K562 (cell line): ENCODE measurements around the gene PDE8B. TPM values are rescaled to one million over a fixed set of nuclear protein-coding genes. Genes with fewer than 3 reads are reported as not detected.

Source experiments
- ATAC-seq: fragments of 200-7000 bp; cut with Tn5 transposase; 3 replicates; pipeline ENCODE4 v1.9.1; 2020; ENCODE audit warnings: moderate library complexity
- BruUV-seq: library from RNA; stranded (reverse); fragments of 400-500 nt; replicated peaks from 2 replicates; lab custom pipeline; 2021; lab: Mats Ljungman, UMichigan
- CTCF ChIA-PET: fragments of 300-600 bp; formaldehyde crosslinking; extraction: SDS; loops from one replicate; lab custom pipeline; 2021; ENCODE audit warnings: low intra/inter-chr PET ratio; lab: Yijun Ruan, JAX
- POLR2A ChIA-PET: fragments of 300-600, 350-650 bp; sonication (Branson Sonifier 250); formaldehyde crosslinking; extraction: SDS; loops from one replicate; lab custom pipeline; 2021; ENCODE audit warnings: antibody characterized with exemption, inconsistent platforms; lab: Yijun Ruan, JAX
- DNase-seq, 4 experiments: peaks; one replicate each; pipeline versions ENCODE4 v3.0.0 to v3.0.0-alpha.2; 2011 to 2018; ENCODE audit warnings: low spot score in 3 of 4, mixed read lengths in 3 of 4; ENCODE audit errors: extremely low read depth in 1 of 4
- FAIRE-seq: peaks from 2 replicates; lab custom pipeline; 2011; peaks lifted over from hg19 to GRCh38; lab: Jason Lieb, UNC
- H2AFZ ChIP-seq: 2 replicates; pipeline ENCODE4 v1.6.0; 2011; ENCODE audit warnings: low read depth, low read length, control low read depth, inconsistent platforms
- H3K27ac ChIP-seq: fragments of 200-600 bp; 3 replicates; pipeline ENCODE4 v1.8.0; 2011; ENCODE audit warnings: low read depth, mild to moderate bottlenecking, control low read depth, inconsistent platforms, low read length, moderate library complexity, mixed read lengths; ENCODE audit errors: extremely low read depth
- H3K27me3 ChIP-seq, 2 experiments: fragments of 300-600 bp in 1 of 2; 2 replicates in 1 of 2; 3 replicates in 1 of 2; pipeline versions ENCODE4 v1.6.0 to v1.8.0; 2011; ENCODE audit warnings: inconsistent platforms in 2 of 2, low read length in 2 of 2, mild to moderate bottlenecking in 1 of 2, mixed read lengths in 1 of 2, moderate library complexity in 1 of 2; ENCODE audit not compliant: control insufficient read depth in 2 of 2, insufficient read depth in 2 of 2
- H3K36me3 ChIP-seq: fragments of 300-600 bp; 3 replicates; pipeline ENCODE4 v1.8.0; 2011; ENCODE audit warnings: mild to moderate bottlenecking, low read length, inconsistent platforms; ENCODE audit not compliant: control insufficient read depth, insufficient read depth
- H3K4me1 ChIP-seq, 2 experiments: fragments of 200-600 bp in 1 of 2; replicated peaks in 1 of 2; 2 replicates in 1 of 2; 3 replicates in 1 of 2; pipeline versions ENCODE4 v1.5.1 to v1.8.0; 2011; ENCODE audit warnings: inconsistent platforms in 2 of 2, low read length in 2 of 2, mild to moderate bottlenecking in 1 of 2, mixed read lengths in 1 of 2, moderate library complexity in 1 of 2; ENCODE audit not compliant: control insufficient read depth in 2 of 2, insufficient read depth in 2 of 2
- H3K4me2 ChIP-seq: 2 replicates; pipeline ENCODE4 v1.6.1; 2011; ENCODE audit warnings: low read length, control low read depth, inconsistent platforms, mixed read lengths; ENCODE audit not compliant: insufficient read depth
- H3K4me3 ChIP-seq: fragments of 200-600 bp; sonication (generic), shearing (Covaris generic); 2 replicates; pipeline ENCODE4 v1.5.1; 2016; ENCODE audit warnings: control low read depth, inconsistent platforms
- H3K79me2 ChIP-seq: fragments of 200-600 bp; 3 replicates; pipeline ENCODE4 v1.8.0; 2011; ENCODE audit warnings: low read length, inconsistent platforms; ENCODE audit not compliant: control insufficient read depth, insufficient read depth
- H3K9ac ChIP-seq, 2 experiments: 2 replicates each; pipeline versions ENCODE4 v1.6.0 to v1.6.1; 2011; ENCODE audit warnings: low read depth in 2 of 2, low read length in 2 of 2, control low read depth in 1 of 2, inconsistent platforms in 1 of 2, mild to moderate bottlenecking in 1 of 2, mixed read lengths in 1 of 2; ENCODE audit not compliant: insufficient read depth in 1 of 2
- H3K9me1 ChIP-seq: one replicate; pipeline ENCODE4 v1.6.0; 2011; ENCODE audit warnings: inconsistent platforms, mild to moderate bottlenecking, low read length, moderate library complexity; ENCODE audit not compliant: control insufficient read depth, insufficient read depth
- H3K9me3 ChIP-seq: replicated peaks from 2 replicates; pipeline ENCODE4 v1.5.1; 2011; ENCODE audit warnings: low read depth, low read length, inconsistent platforms; ENCODE audit not compliant: control insufficient read depth, insufficient read depth
- H4K20me1 ChIP-seq: replicated peaks from 2 replicates; pipeline ENCODE4 v1.6.1; 2011; ENCODE audit warnings: low read length, inconsistent platforms, mixed read lengths; ENCODE audit not compliant: control insufficient read depth, insufficient read depth
- BCL6 ChIP-seq: fragments of 250-450 bp; sonication (Bioruptor Pico); IDR thresholded peaks from 2 replicates; pipeline ENCODE4 v1.4.0; 2020
- BHLHE40 ChIP-seq: IDR thresholded peaks from 2 replicates; pipeline ENCODE4 v1.6.1; 2011; ENCODE audit warnings: low read length, improper control_type of control experiment
- CHAMP1 ChIP-seq: fragments of 450-650 bp; IDR thresholded peaks from 2 replicates; pipeline ENCODE4 v1.6.1; 2016; ENCODE audit warnings: mild to moderate bottlenecking
- CHD4 ChIP-seq: fragments of 200-600 bp; sonication (generic); IDR thresholded peaks from 3 replicates; pipeline ENCODE4 v1.6.1; 2012; ENCODE audit warnings: low read depth, mild to moderate bottlenecking, mixed read lengths, low read length, inconsistent platforms; ENCODE audit not compliant: insufficient read depth, insufficient replicate concordance, poor library complexity, severe bottlenecking
- CXXC5 ChIP-seq: fragments of 250-450 bp; sonication (Bioruptor Pico); IDR thresholded peaks from 2 replicates; pipeline ENCODE4 v1.8.0; 2022; ENCODE audit warnings: inconsistent platforms, mild to moderate bottlenecking, moderate library complexity
- DNMT1 ChIP-seq: fragments of 450-650 bp; IDR thresholded peaks from 2 replicates; pipeline ENCODE4 v1.6.1; 2016; ENCODE audit warnings: antibody characterized with exemption, mild to moderate bottlenecking
- ELF1 ChIP-seq: fragments of 200-800 bp; sonication (Bioruptor generic); IDR thresholded peaks from 2 replicates; pipeline ENCODE4 v1.6.1; 2016; ENCODE audit warnings: missing genetic modification characterization, missing compliant biosample characterization
- FOXK1 ChIP-seq: sonication (generic); formaldehyde crosslinking; IDR thresholded peaks from 2 replicates; pipeline ENCODE4 v1.8.0; 2022; ENCODE audit warnings: missing genetic modification reagents, mild to moderate bottlenecking, borderline replicate concordance
- IRF1 ChIP-seq: sonication (generic); formaldehyde crosslinking; IDR thresholded peaks from 2 replicates; pipeline ENCODE4 v1.8.0; 2022; ENCODE audit warnings: missing genetic modification reagents, mild to moderate bottlenecking, borderline replicate concordance
- POLR2AphosphoS5 ChIP-seq: IDR thresholded peaks from 2 replicates; pipeline ENCODE4 v1.6.1; 2011; ENCODE audit warnings: mild to moderate bottlenecking, low read depth, low read length, moderate library complexity; ENCODE audit not compliant: control insufficient read depth, insufficient read depth
- RBM14 ChIP-seq: fragments of 200-400 bp; formaldehyde crosslinking; IDR thresholded peaks from 2 replicates; pipeline ENCODE4 v1.6.1; 2018; ENCODE audit warnings: low read depth, mild to moderate bottlenecking, low read length, moderate library complexity, borderline replicate concordance; ENCODE audit not compliant: insufficient read depth
- RCOR1 ChIP-seq, 2 experiments: IDR thresholded peaks; 2 replicates each; pipeline ENCODE4 v1.6.1; 2012; ENCODE audit warnings: low read depth in 2 of 2, low read length in 2 of 2, borderline replicate concordance in 1 of 2, improper control_type of control experiment in 1 of 2
- SMARCB1 ChIP-seq: IDR thresholded peaks from 2 replicates; pipeline ENCODE4 v1.6.1; 2011; ENCODE audit warnings: improper control_type of control experiment, low read depth; ENCODE audit not compliant: insufficient read length
- SMARCE1 ChIP-seq: fragments of 450-650 bp; IDR thresholded peaks from 2 replicates; pipeline ENCODE4 v1.7.1; 2016; ENCODE audit warnings: mild to moderate bottlenecking
- ZNF76 ChIP-seq: fragments of 250-450 bp; sonication (Bioruptor Pico); IDR thresholded peaks from 2 replicates; pipeline ENCODE4 v1.4.0; 2020; ENCODE audit warnings: mild to moderate bottlenecking, moderate library complexity, borderline replicate concordance
- WGBS: fragments of 100-300 bp; shearing (Covaris generic); methylation state at CpG from one replicate; pipeline ENCODE4 v1.1.6; 2016; ENCODE audit warnings: low coverage, mixed read lengths; ENCODE audit not compliant: insufficient coverage; ENCODE audit errors: missing lambda C conversion rate; 5-methylcytosine and 5-hydroxymethylcytosine counted together
- in situ Hi-C: fragments of 300-500 bp; cut with MboI; formaldehyde crosslinking; loops from 4 replicates; pipeline ENCODE4 v1.15.0; 2018; ENCODE audit warnings: inconsistent platforms, mixed read lengths
- intact Hi-C: fragments of 100-400 bp; cut with micrococcal nuclease; formaldehyde crosslinking; loops from 2 replicates; pipeline ENCODE4 v1.14.2; 2022
- polyA plus RNA-seq, 8 experiments: library from polyadenylated mRNA; depleted of rRNA in 4 of 8; stranded (reverse) in 5 of 8; unstranded in 3 of 8; fragments of >200 nt; fragmentation: Nextera tagmentation in 2 of 8; fragmentation: Illumina TruSeq in 1 of 8; extraction: Ambion mirVana in 2 of 8; extraction: Trizol in 1 of 8; gene quantifications; 2 replicates each; pipeline versions ENCODE4 v1.2.1 to v1.2.3, GENCODE V29; 2011 to 2014; ENCODE audit warnings: inconsistent platforms in 1 of 8, missing spikeins in 1 of 8
- total RNA-seq, 7 experiments: library from RNA; depleted of rRNA in 6 of 7; stranded (reverse); fragments of >200 nt in 6 of 7; fragmentation: Illumina TruSeq in 2 of 7; extraction: Trizol in 2 of 7; gene quantifications; 2 replicates each; pipeline versions ENCODE4 v1.2.1 to v1.2.3, GENCODE V29; 2011 to 2021; ENCODE audit warnings: low replicate concordance in 1 of 7

Gene PDE8B
- total and polyA plus RNA-seq, 9 of the 15 experiments (the other 6 are each of a cell fraction or from before 2014, with no cell fraction given): 0.15 to 0.28 TPM; not detected in 7

- Histone ChIP-seq H3K27me3 (no peaks in the 10 kb centered on the region; a peak in 1 of 5 replicates), H3K9ac (no peak overlapping the region), H3K9me1 (no peaks in the 10 kb centered on the region), H3K9me3 (no peaks in the 10 kb centered on the region), H3K36me3 (peaks cover 6% of the 10 kb centered on the region; the same call in 1 of the 3 replicates), H2AFZ (no peak overlapping the region), H4K20me1 (no peaks in the 10 kb centered on the region), H3K4me2 (no peak overlapping the region), H3K4me3 (no peak overlapping the region), H3K4me1 (no peaks in the 10 kb centered on the region), H3K27ac (no peak overlapping the region), H3K79me2 (no peaks in the 10 kb centered on the region)
- DNase-seq (no peak), FAIRE-seq (no peak), ATAC-seq (no peak)
- 78% methylated on average over 1 of the region's 2 CpGs for WGBS
- CTCF ChIA-PET: no interaction called here
- intact Hi-C loops: no loop called here
- in situ Hi-C loops: no loop called here
- no peak for TF ChIP-seq RBM14
- TF ChIP-seq SMARCE1: no peak
- TF ChIP-seq CHAMP1: no peak
- no peak for TF ChIP-seq IRF1 (CRISPR knock-in tag)
- TF ChIP-seq RCOR1 (IDR thresholded peaks at IDR 0.05; ENCODE audit: borderline replicate concordance in 1 of 2, low read depth in 2 of 2, low read length in 2 of 2): no peak
- TF ChIP-seq CHD4: no peak
- no peak for TF ChIP-seq SMARCB1
- no peak for TF ChIP-seq ZNF76
- TF ChIP-seq ELF1 (tag): no peak
- no peak for TF ChIP-seq FOXK1
- no peak for TF ChIP-seq CXXC5
- no peak for TF ChIP-seq BHLHE40
- no peak for TF ChIP-seq POLR2AphosphoS5
- TF ChIP-seq DNMT1: no peak
- no peak for TF ChIP-seq BCL6 (CRISPR knock-in tag)
- POLR2A ChIA-PET: interaction anchor here (0.6 to 1.0 kb wide), 3 partner anchors 10 to 16 kb away, joined by 3 to 4 read pairs (median 3); no protein-coding TSS in a partner anchor
- BruUV-seq: no TSS peak
These were observed 216.2 kb downstream of the PDE8B start for GRCh38 chr5:77426670-77427069.
